Measurements from ENCODE around the gene TWIST1.

The TWIST1 gene

DNA sequence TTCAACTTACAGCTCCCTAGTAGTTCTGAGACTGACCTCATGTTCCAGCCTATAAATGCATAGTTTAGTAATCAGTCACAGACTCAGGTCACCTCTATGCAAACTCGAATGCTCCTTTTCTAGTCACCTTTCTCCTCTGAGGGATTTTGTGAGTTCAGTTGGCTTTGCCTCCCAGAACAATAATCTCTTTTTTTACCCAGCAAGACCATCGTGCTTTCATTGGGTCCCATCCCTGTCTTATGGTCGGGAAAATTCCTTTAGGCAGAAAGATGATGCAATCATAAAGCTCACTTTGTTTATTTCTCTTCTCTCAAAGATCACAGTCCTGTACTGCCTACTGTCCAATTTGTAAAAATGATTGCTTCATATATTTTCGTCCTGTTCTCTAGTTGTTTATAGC is 38.4 kb downstream of the TWIST1 start:
- DNase-seq (ENCODE audit: insufficient read length, low spot score) (no peak), FAIRE-seq (no peak)
- TF ChIP-seq, protein P1, sequence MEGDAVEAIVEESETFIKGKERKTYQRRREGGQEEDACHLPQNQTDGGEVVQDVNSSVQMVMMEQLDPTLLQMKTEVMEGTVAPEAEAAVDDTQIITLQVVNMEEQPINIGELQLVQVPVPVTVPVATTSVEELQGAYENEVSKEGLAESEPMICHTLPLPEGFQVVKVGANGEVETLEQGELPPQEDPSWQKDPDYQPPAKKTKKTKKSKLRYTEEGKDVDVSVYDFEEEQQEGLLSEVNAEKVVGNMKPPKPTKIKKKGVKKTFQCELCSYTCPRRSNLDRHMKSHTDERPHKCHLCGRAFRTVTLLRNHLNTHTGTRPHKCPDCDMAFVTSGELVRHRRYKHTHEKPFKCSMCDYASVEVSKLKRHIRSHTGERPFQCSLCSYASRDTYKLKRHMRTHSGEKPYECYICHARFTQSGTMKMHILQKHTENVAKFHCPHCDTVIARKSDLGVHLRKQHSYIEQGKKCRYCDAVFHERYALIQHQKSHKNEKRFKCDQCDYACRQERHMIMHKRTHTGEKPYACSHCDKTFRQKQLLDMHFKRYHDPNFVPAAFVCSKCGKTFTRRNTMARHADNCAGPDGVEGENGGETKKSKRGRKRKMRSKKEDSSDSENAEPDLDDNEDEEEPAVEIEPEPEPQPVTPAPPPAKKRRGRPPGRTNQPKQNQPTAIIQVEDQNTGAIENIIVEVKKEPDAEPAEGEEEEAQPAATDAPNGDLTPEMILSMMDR (IDR thresholded peaks at IDR 0.05; ENCODE audit: insufficient read depth, missing control alignments), result no peak

DNA sequence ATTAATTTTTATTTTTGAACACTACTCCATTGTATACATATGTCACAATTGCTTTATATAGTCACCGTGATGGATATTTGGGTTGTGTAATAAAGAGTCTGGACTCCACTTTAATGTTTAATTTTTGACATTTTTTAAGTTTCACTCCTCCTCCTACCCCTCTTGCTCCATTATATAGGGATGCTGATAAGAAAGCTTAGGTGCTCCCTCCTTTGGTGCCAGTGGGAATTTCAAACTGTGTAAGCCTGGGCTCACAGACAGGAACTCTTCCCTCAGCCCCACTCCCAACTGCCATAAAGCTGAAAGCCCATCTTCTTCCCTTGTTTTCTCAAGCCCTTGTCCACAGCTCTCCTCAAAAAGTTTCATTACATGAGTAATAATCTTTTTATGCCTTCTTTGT is 47.6 kb downstream of the TWIST1 start:
- no peak for FAIRE-seq

DNA sequence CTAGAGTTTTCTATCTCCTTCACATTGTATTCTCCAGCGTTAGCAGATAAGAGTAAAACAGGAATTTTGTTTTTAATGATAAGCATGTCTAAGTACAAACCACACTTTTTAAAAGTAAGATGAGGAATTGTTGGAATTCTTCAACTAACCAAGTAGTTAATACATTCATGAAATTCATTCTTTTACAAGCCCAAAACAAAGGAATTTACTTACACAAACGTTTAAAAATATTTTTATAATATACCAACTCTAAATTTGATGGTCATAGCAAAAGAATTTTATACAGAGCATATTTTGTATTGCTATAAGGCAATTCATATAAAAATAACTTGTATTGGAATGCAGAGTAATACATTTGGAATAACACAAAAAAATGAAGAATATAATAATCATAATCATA is 51.3 kb downstream of the TWIST1 start:
- TF ChIP-seq, protein P1 (IDR thresholded peaks at IDR 0.05; ENCODE audit: insufficient read depth, missing control alignments), result no peak
- no peak for DNase-seq (ENCODE audit: insufficient read length, low spot score)
- FAIRE-seq, result no peak

More for the DNA sequence above, 47.6 kb downstream of the TWIST1 start:
- TF ChIP-seq, protein P1 (IDR thresholded peaks at IDR 0.05; ENCODE audit: insufficient read depth, missing control alignments), result no peak
- no peak for DNase-seq (ENCODE audit: insufficient read length, low spot score)

Measured in D721Med (cell line).